Muscle of leg (tissue), 16 donors: Measurements from ENCODE around the gene NUDT22. TPM values are rescaled to one million over a fixed set of nuclear protein-coding genes. Genes with fewer than 3 reads are reported as not detected.

Experiments
- DNase-seq: peaks from one replicate; pipeline ENCODE4 v3.0.0; 2013
- H3K27ac ChIP-seq: one replicate; pipeline ENCODE4 v1.5.1; 2013; ENCODE audit warnings: mild to moderate bottlenecking, low read length, control low read depth
- H3K27me3 ChIP-seq: one replicate; pipeline ENCODE4 v1.6.1; 2013; ENCODE audit warnings: low read length; ENCODE audit not compliant: control insufficient read depth, insufficient read depth
- H3K36me3 ChIP-seq: one replicate; pipeline ENCODE4 v1.6.1; 2013; ENCODE audit warnings: low read length; ENCODE audit not compliant: control insufficient read depth, insufficient read depth
- H3K4me1 ChIP-seq: one replicate; pipeline ENCODE4 v1.6.1; 2013; ENCODE audit warnings: low read length; ENCODE audit not compliant: control insufficient read depth, insufficient read depth
- H3K4me3 ChIP-seq: one replicate; pipeline ENCODE4 v1.5.1; 2013; ENCODE audit warnings: low read length, control low read depth
- H3K9me3 ChIP-seq: replicated peaks from 2 replicates; pipeline ENCODE4 v1.6.1; 2013; ENCODE audit warnings: low read depth, low read length; ENCODE audit not compliant: control insufficient read depth
- WGBS: methylation state at CpG from one replicate; pipeline ENCODE4 v1.1.5; 2013; ENCODE audit warnings: missing lambda C conversion rate; ENCODE audit not compliant: insufficient coverage; 5-methylcytosine and 5-hydroxymethylcytosine counted together
- long read RNA-seq, 11 donors: transcript quantifications; one replicate each; lab custom pipeline, GENCODE V29; 2026
- polyA plus RNA-seq, 8 donors: library from polyadenylated mRNA; unstranded; fragments of 120-200 nt; gene quantifications; one replicate each; pipeline versions ENCODE4 v1.2.1 to v1.2.3, GENCODE V29; 2013; ENCODE audit warnings: inconsistent platforms in 1 of 8, low replicate concordance in 1 of 8; ENCODE audit not compliant: insufficient read length in 8 of 8, insufficient read depth in 1 of 8
- total RNA-seq: library from RNA; stranded (reverse); fragments of 120-200 nt; gene quantifications from one replicate; pipeline ENCODE4 v1.2.4, GENCODE V29; 2013

Gene NUDT22, protein sequence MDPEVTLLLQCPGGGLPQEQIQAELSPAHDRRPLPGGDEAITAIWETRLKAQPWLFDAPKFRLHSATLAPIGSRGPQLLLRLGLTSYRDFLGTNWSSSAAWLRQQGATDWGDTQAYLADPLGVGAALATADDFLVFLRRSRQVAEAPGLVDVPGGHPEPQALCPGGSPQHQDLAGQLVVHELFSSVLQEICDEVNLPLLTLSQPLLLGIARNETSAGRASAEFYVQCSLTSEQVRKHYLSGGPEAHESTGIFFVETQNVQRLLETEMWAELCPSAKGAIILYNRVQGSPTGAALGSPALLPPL
- total RNA-seq (27.6 TPM), polyA plus RNA-seq (10 to 100 TPM; 16.2 to 25.8 (median 21.6) TPM)
- long read RNA-seq, donor 1, partial matches to known transcripts = 0 of 2 reads
- long read RNA-seq, donor 1, other reads (novel, unspliced or antisense) = 0 of 2 reads
- long read RNA-seq, donor 2 = 0 reads
- long read RNA-seq, donor 3, partial matches to known transcripts = 0 of 6 reads
- long read RNA-seq, donor 3, other reads (novel, unspliced or antisense) = 0 of 6 reads
- long read RNA-seq, donor 4, partial matches to known transcripts = 0 of 3 reads
- long read RNA-seq, donor 4, other reads (novel, unspliced or antisense) = 0 of 3 reads
- long read RNA-seq, donor 5, transcript NUDT22-201 (6 exons, 1,094 nt) = major isoform, 8 of 10 reads
- long read RNA-seq, donor 5, partial matches to known transcripts = 0 of 10 reads
- long read RNA-seq, donor 5, other reads (novel, unspliced or antisense) = 0 of 10 reads
- long read RNA-seq, donor 6, transcript NUDT22-201 (6 exons, 1,094 nt) = major isoform, 8 of 25 reads
- long read RNA-seq, donor 6, partial matches to known transcripts = 7 of 25 reads
- long read RNA-seq, donor 6, other reads (novel, unspliced or antisense) = 5 of 25 reads
- long read RNA-seq, donor 7, partial matches to known transcripts = 0 of 7 reads
- long read RNA-seq, donor 7, other reads (novel, unspliced or antisense) = 0 of 7 reads
- long read RNA-seq, donor 8, partial matches to known transcripts = 0 of 2 reads
- long read RNA-seq, donor 8, other reads (novel, unspliced or antisense) = 0 of 2 reads
- long read RNA-seq, donor 9, partial matches to known transcripts = 40 of 89 reads
- long read RNA-seq, donor 9, other reads (novel, unspliced or antisense) = 44 of 89 reads
- long read RNA-seq, donor 10, partial matches to known transcripts = 0 of 7 reads
- long read RNA-seq, donor 10, other reads (novel, unspliced or antisense) = 0 of 7 reads
- long read RNA-seq, donor 11, partial matches to known transcripts = 0 of 5 reads
- long read RNA-seq, donor 11, other reads (novel, unspliced or antisense) = 0 of 5 reads

DNA sequence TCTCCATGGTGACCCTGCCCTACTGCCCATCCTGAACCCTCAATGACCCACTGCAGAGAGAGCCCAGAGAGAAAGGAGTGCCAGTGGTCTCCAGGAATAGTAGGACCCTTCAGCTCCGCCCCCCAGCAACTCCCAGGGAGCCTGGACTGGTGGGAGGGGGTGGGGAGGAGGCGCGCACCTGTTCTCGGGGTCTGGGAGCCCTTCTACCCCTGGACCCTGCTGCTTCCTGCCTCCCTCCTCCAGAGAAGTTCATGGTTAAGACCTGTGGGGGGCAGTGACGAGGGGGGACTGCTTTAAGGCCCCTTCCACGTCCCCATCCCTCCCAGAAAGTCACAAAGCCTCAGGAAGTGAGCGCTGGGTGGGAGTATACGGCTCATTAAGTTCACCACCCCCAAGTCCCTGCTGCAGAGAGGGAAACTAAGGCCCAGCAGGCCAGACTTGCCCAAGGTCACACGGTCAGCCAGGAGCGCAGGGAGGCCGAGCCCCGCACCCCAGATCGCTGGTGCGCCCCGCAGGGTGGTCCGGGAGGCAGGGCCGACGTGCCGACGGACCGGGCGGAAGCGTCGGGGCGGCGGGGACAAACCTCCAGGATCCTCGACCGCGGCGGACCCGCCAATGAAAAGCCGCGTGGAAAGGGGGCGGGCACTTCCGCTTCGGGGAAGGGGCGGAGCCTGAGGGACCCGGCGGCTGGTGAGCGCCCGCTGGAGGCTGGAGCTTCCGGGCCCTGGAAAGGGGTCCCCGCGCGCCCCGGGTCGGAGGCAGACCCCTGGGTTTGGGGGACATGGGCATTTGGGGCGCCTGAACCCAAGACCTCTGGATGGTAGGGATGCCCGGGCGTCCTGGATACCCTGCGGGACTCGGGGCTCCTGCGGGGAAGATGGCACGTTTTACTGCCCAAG lies at the start of gene NUDT22, which contains the start of gene TRPT1:
NUDT22 (plus strand) TSS at position 667 of the 899 bp plus-strand sequence. CDS start 379 bp downstream, outside the sequence.
TRPT1 (minus strand) TSS at position 579 of the 899 bp plus-strand sequence; CDS start at position 253, 326 bp downstream.
- no peaks in the 10 kb centered on the region for H3K9me3 ChIP-seq
- peak within 1 kb of the TSS; percentile 91 for H3K4me3 ChIP-seq
- peaks cover 19% of the 10 kb centered on the region for H3K36me3 ChIP-seq
- peaks cover 66% of the 10 kb centered on the region for H3K4me1 ChIP-seq
- H3K27me3 ChIP-seq = no peaks in the 10 kb centered on the region
- H3K27ac ChIP-seq = peak within 1 kb of the TSS; percentile 93
- DNase-seq = peak; percentile 95
- under 1% methylated on average over 46 of the region's 54 CpGs for WGBS

DNA sequence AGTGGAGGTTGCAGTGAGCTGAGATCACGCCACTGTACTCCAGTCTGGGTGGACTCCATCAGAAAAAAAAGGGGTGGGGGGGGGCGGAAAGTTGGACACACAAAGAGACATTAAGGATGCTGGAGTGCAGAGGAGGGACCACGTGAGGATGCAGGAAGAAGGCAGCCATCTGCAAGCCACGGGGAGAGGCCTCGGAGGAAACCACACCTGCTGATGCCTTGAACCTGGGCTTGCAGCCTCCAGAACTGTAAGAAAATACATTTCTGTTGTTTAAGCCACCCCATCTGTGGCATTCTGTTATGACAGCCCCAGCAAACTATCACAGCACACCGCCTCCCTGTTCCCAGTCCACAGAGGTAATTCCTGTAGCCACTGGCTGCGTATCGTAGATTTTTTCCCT lies 49.3 kb upstream of the NUDT22 start:
- WGBS = 66% methylated on average over 5 of the region's 8 CpGs
- no peaks in the 10 kb centered on the region for H3K27me3 ChIP-seq
- DNase-seq = no peak
- H3K27ac ChIP-seq = no peak overlapping the region
- H3K4me3 ChIP-seq = no peak overlapping the region
- H3K9me3 ChIP-seq = peaks cover 4% of the 10 kb centered on the region
- H3K36me3 ChIP-seq = peaks cover 6% of the 10 kb centered on the region
- H3K4me1 ChIP-seq = peaks cover 15% of the 10 kb centered on the region

DNA sequence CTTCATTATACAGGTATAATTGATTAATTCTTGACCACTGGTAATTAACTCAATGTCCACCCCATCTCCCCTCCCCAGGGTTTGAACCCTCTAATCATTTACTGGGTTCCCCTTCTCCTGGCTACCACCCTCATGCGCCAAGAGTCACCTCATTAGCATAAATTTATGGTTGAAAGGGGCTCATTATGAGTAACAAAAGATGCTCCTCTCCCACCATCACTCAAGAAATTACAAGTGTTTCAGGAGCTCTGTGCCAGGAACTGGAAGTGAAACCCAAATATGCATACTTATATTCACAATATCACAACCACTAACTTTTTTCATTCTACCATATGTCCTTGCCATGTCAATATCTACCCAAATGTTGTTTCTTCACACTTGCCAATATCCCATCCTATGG lies 47.9 kb upstream of the NUDT22 start:
- Histone ChIP-seq H3K9me3 (peaks cover 4% of the 10 kb centered on the region), H3K4me1 (peaks cover 20% of the 10 kb centered on the region), H3K36me3 (peaks cover 6% of the 10 kb centered on the region), H3K27me3 (no peaks in the 10 kb centered on the region), H3K4me3 (no peak overlapping the region), H3K27ac (no peak overlapping the region)
- DNase-seq = no peak
- WGBS = no CpG with 5 or more reads among the region's 1 CpG

DNA sequence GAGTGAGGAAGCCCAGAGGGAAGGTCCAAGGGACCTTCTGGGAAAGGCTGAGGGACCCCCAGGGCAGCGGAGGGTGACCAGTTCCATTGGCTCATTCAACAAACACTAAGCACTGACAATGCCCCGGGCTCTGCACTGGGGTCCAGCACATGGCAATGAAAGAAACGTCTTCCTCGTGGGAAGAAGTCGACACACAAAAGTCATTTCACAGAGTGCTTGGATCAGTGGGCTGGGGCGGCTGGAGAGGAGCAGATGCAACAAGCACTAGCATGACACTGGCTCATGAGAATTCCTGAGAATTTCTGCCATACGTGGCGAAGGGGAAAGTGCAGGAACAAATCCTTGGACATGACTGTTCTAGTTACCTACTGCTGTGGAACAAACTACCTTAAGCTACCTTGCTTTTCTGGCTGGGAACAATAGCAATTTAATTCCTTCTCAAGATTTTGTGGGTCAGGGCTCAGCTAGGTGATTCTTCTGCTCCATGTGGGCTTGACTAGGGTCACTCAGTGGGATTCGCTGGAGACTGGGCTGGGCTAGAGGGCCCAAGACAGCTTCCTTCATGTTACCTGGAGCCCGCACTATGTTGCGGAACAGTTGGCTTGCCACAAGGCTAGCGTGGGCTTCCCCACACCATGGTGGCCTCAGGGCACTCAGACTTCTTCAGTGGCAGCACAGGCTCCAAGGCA lies 47.0 kb upstream of the NUDT22 start:
- DNase-seq = no peak
- Histone ChIP-seq H3K36me3 (peaks cover 6% of the 10 kb centered on the region), H3K4me3 (no peak overlapping the region), H3K4me1 (peaks cover 27% of the 10 kb centered on the region), H3K9me3 (no peaks in the 10 kb centered on the region), H3K27ac (no peak overlapping the region), H3K27me3 (no peaks in the 10 kb centered on the region)
- WGBS = 87% methylated on average over 9 of the region's 12 CpGs

DNA sequence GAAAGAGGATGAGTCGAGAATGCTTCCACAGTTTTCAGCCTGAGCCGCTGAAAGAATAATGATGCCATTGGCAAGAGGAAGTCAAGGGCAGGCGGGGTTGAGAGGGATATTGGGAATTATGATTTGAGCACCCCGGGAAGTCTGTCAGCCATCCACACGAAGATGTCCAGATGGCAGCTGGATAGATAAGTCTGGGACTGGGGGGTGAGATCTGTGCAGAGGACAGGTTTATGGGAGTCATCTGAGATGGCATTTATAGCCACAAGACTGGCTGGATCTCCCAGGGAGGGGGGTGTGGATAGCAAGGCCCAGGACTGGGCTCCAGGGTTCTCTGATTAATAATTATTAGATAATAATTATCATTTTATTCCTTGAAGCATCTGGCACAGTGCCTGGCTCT lies 45.2 kb upstream of the NUDT22 start:
- Histone ChIP-seq H3K27me3 (no peaks in the 10 kb centered on the region), H3K27ac (peak overlapping the region; percentile 96), H3K36me3 (peaks cover 6% of the 10 kb centered on the region), H3K4me1 (peaks cover 38% of the 10 kb centered on the region), H3K4me3 (peak overlapping the region; percentile 40), H3K9me3 (no peaks in the 10 kb centered on the region)
- WGBS = 40% methylated on average over 5 of the region's 5 CpGs
- DNase-seq = peak; percentile 54

DNA sequence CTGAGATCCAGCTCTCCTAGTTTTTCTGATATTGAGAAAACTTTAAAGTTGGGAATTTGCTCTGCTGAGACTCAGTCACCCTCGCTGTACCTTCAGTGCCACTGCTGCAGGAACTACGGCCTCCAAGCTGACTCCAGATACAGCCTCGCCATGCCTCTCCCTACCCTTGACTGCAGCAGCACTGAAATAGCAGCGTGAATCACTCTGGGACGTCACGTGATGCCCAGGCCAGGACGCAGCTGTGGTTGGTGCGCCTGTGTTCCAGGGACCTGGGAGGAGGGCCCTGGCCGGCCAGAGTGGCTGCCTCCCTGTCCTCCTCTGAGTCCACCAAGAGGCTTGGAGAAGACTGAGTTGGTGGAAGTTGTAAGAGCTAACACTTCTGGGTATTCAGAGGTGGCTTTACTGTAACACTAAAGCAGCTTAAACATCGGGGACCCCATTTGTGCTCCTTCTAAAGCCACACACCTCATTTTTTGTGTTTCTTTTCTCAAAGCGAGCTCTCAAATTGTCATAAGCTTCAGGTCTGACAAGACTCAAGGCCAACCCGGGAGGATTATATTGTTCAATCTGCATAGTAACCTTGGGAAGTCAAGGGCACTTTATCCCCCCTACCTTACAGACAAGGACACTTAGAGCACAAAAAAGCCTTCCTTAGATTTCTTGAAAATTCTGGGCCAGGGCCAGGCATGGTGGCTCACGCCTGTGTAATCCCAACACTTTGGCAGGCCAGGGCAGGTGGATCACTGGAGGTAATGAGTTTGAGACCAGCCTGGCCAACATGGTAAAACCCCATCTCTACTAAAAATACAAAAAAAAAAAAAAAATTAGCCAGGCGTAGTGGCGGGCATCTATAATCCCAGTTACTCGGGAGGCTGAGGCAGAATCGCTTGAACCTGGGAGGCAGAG lies 44.3 kb upstream of the NUDT22 start:
- Histone ChIP-seq H3K27me3 (no peaks in the 10 kb centered on the region), H3K4me1 (peaks cover 38% of the 10 kb centered on the region), H3K9me3 (no peaks in the 10 kb centered on the region), H3K27ac (peak overlapping the region; percentile 96), H3K4me3 (peak overlapping the region; percentile 40), H3K36me3 (peaks cover 6% of the 10 kb centered on the region)
- DNase-seq = peak; percentile 98
- WGBS = 2% methylated on average over 7 of the region's 17 CpGs

DNA sequence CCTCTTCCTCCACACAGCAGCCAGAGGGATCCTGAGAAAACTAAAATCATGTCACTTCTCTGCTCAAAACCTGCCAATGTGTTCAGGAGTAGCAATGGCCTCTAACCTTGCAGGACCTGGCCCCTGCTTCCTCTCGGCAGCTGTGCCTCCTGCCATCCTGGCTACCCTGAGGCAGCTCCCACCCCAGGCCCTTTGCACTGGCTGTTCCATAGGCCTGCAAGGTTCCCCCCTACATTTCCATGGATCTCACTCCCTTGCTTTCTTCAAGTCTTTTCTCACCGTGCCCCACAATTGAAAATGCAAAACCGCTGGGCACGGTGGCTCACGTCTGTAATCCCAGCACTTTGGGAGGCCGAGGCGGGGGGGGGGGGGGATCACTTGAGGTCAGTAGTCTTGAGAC lies 42.2 kb upstream of the NUDT22 start:
- no peaks in the 10 kb centered on the region for H3K9me3 ChIP-seq
- peaks cover 8% of the 10 kb centered on the region for H3K36me3 ChIP-seq
- peaks cover 38% of the 10 kb centered on the region for H3K4me1 ChIP-seq
- H3K27me3 ChIP-seq = no peaks in the 10 kb centered on the region
- no peak for DNase-seq
- peak overlapping the region; percentile 97 for H3K27ac ChIP-seq
- H3K4me3 ChIP-seq = no peak overlapping the region
- WGBS = 69% methylated on average over 4 of the region's 7 CpGs

DNA sequence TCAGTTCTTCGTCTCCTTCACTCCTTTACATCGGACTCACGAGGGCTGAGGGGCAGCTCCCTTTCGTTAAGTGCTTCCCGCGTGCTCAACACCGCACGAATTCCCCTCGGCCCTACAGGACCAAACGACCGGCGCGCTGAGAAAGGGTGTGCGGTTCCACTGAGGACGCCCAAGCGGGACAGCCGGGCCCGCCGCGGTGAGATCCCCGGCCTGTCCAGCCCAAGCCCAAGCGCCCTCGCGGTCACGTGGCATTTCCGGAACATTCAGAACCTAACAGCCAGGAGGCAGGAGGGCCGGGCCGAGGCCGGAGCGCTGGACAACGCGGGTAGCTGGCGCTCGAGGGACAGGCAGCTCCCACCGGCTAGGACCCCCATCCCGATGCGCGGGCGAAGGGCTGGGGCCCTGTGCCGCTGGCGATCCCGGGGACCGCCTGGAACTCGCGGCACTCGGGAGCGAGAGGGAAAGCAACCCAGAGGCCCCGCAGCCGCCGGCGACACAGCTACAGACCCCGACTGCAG lies 40.8 kb upstream of the NUDT22 start:
- peak overlapping the region; percentile 97 for H3K27ac ChIP-seq
- peak overlapping the region; percentile 52 for H3K4me3 ChIP-seq
- WGBS = under 1% methylated on average over 47 of the region's 52 CpGs
- H3K4me1 ChIP-seq = peaks cover 40% of the 10 kb centered on the region
- DNase-seq = peak; percentile 93
- H3K36me3 ChIP-seq = peaks cover 6% of the 10 kb centered on the region
- no peaks in the 10 kb centered on the region for H3K27me3 ChIP-seq
- no peaks in the 10 kb centered on the region for H3K9me3 ChIP-seq
